K562 (cell line): ENCODE results near the gene PRR7. TPM values are rescaled to one million over a fixed set of nuclear protein-coding genes. Genes with fewer than 3 reads are reported as not detected.

Source experiments
- ADNP ChIP-seq: fragments of 200-800 bp; sonication (Bioruptor generic); IDR thresholded peaks from 2 replicates; pipeline ENCODE4 v1.6.1; 2016; ENCODE audit warnings: missing genetic modification characterization, missing compliant biosample characterization
- CHD1 ChIP-seq: fragments of 200-600 bp; sonication (generic); IDR thresholded peaks from one replicate; pipeline ENCODE4 v1.6.1; 2012; ENCODE audit warnings: mild to moderate bottlenecking, moderate library complexity, low read length, inconsistent platforms
- EGR1 ChIP-seq: fragments of 450-650 bp; conservative IDR thresholded peaks from 2 replicates; pipeline ENCODE4 v1.6.1; 2017; ENCODE audit warnings: mild to moderate bottlenecking
- ERF ChIP-seq: fragments of 450-650 bp; formaldehyde crosslinking; IDR thresholded peaks from 2 replicates; pipeline ENCODE4 v1.4.0; 2020; ENCODE audit warnings: mild to moderate bottlenecking, mixed read lengths
- GABPB1 ChIP-seq: sonication (generic); formaldehyde crosslinking; IDR thresholded peaks from 2 replicates; pipeline ENCODE4 v1.8.0; 2022; ENCODE audit warnings: mild to moderate bottlenecking, missing genetic modification reagents
- HDAC6 ChIP-seq: IDR thresholded peaks from 2 replicates; pipeline ENCODE4 v1.6.1; 2012; ENCODE audit warnings: low read depth, mild to moderate bottlenecking, control low read depth, inconsistent platforms, low read length, moderate library complexity
- KLF1 ChIP-seq: fragments of 450-650 bp; IDR thresholded peaks from 2 replicates; pipeline ENCODE4 v1.6.1; 2016; ENCODE audit warnings: missing genetic modification characterization, missing compliant biosample characterization
- MAFG ChIP-seq: fragments of 450-650 bp; conservative IDR thresholded peaks from 2 replicates; pipeline ENCODE4 v1.6.1; 2016; ENCODE audit warnings: missing genetic modification characterization, missing compliant biosample characterization
- MCM5 ChIP-seq: fragments of 450-650 bp; IDR thresholded peaks from 2 replicates; pipeline ENCODE4 v1.6.1; 2016; ENCODE audit warnings: low read depth
- MTF1 ChIP-seq: fragments of 250-450 bp; sonication (Bioruptor Pico); IDR thresholded peaks from 2 replicates; pipeline ENCODE4 v1.9.0; 2021; ENCODE audit warnings: moderate library complexity, mild to moderate bottlenecking, inconsistent platforms, borderline replicate concordance
- NONO ChIP-seq, 2 experiments: fragments of 200-400 bp in 1 of 2; fragments of 450-650 bp in 1 of 2; formaldehyde crosslinking in 1 of 2; IDR thresholded peaks; 2 replicates each; pipeline ENCODE4 v1.6.1; 2017; ENCODE audit warnings: low read depth in 2 of 2, mild to moderate bottlenecking in 2 of 2, moderate library complexity in 2 of 2, low read length in 1 of 2
- NR2C2 ChIP-seq, 2 experiments: fragments of 200-800 bp in 1 of 2; sonication (Bioruptor generic) in 1 of 2; sonication (generic) in 1 of 2; formaldehyde crosslinking in 1 of 2; IDR thresholded peaks; 2 replicates each; pipeline versions ENCODE4 v1.6.1 to v1.8.0; 2016 to 2022; ENCODE audit warnings: mild to moderate bottlenecking in 1 of 2, missing compliant biosample characterization in 1 of 2, missing genetic modification characterization in 1 of 2, missing genetic modification reagents in 1 of 2
- PCBP1 ChIP-seq: fragments of 200-400 bp; formaldehyde crosslinking; IDR thresholded peaks from 2 replicates; pipeline ENCODE4 v1.6.1; 2018; ENCODE audit warnings: mild to moderate bottlenecking, low read depth, low read length; ENCODE audit not compliant: poor library complexity, severe bottlenecking
- POLR2A ChIP-seq: fragments of 450-650 bp; conservative IDR thresholded peaks from 2 replicates; pipeline ENCODE4 v1.6.1; 2016
- POLR2G ChIP-seq: fragments of 200-400 bp; formaldehyde crosslinking; IDR thresholded peaks from 2 replicates; pipeline ENCODE4 v1.6.1; 2017; ENCODE audit warnings: low read depth, mild to moderate bottlenecking, antibody characterized with exemption, low read length, moderate library complexity
- PRPF4 ChIP-seq: fragments of 200-400 bp; formaldehyde crosslinking; IDR thresholded peaks from one replicate; pipeline ENCODE4 v1.6.1; 2017; ENCODE audit warnings: low read length, low read depth, mild to moderate bottlenecking; ENCODE audit not compliant: insufficient read depth, poor library complexity, severe bottlenecking
- RAD21 ChIP-seq, 2 experiments: fragments of 250-450 bp in 1 of 2; fragments of 450-650 bp in 1 of 2; sonication (Bioruptor Pico) in 1 of 2; formaldehyde crosslinking in 1 of 2; IDR thresholded peaks in 1 of 2; conservative IDR thresholded peaks in 1 of 2; 2 replicates each; pipeline versions ENCODE4 v1.4.0 to v1.8.0; 2020 to 2022; ENCODE audit warnings: mild to moderate bottlenecking in 2 of 2, moderate library complexity in 1 of 2
- RUNX1 ChIP-seq: sonication (generic); IDR thresholded peaks from 2 replicates; pipeline ENCODE4 v1.6.1; 2016; ENCODE audit warnings: antibody characterized with exemption, low read depth
- SMARCE1 ChIP-seq: fragments of 450-650 bp; IDR thresholded peaks from 2 replicates; pipeline ENCODE4 v1.7.1; 2016; ENCODE audit warnings: mild to moderate bottlenecking
- SPI1 ChIP-seq: IDR thresholded peaks from 2 replicates; pipeline ENCODE4 v1.6.1; 2011; ENCODE audit warnings: low read depth, low read length, control low read depth, borderline replicate concordance
- TAF15 ChIP-seq: fragments of 200-400 bp; formaldehyde crosslinking; IDR thresholded peaks from 2 replicates; pipeline ENCODE4 v1.6.1; 2017; ENCODE audit warnings: mild to moderate bottlenecking, low read depth, low read length, moderate library complexity
- TAF9B ChIP-seq: fragments of 450-650 bp; IDR thresholded peaks from 2 replicates; pipeline ENCODE4 v1.6.1; 2018; ENCODE audit warnings: mild to moderate bottlenecking; ENCODE audit not compliant: partially characterized antibody
- TBP ChIP-seq: optimal IDR thresholded peaks from 2 replicates; pipeline ENCODE3; 2011; ENCODE audit warnings: low read depth, low read length, improper control_type of control experiment
- YBX1 ChIP-seq: fragments of 450-650 bp; IDR thresholded peaks from 2 replicates; pipeline ENCODE4 v1.7.1; 2016; ENCODE audit warnings: mild to moderate bottlenecking
- ZBED1 ChIP-seq: IDR thresholded peaks from 2 replicates; pipeline ENCODE4 v1.6.1; 2014
- ZBTB1 ChIP-seq: sonication (generic); formaldehyde crosslinking; IDR thresholded peaks from 2 replicates; pipeline ENCODE4 v1.8.1; 2023; ENCODE audit warnings: missing genetic modification reagents, low read depth, mild to moderate bottlenecking, borderline replicate concordance
- polyA plus RNA-seq, 8 experiments: library from polyadenylated mRNA; depleted of rRNA in 4 of 8; stranded (reverse) in 5 of 8; unstranded in 3 of 8; fragments of >200 nt; fragmentation: Nextera tagmentation in 2 of 8; fragmentation: Illumina TruSeq in 1 of 8; extraction: Ambion mirVana in 2 of 8; extraction: Trizol in 1 of 8; gene quantifications; 2 replicates each; pipeline versions ENCODE4 v1.2.1 to v1.2.3, GENCODE V29; 2011 to 2014; ENCODE audit warnings: inconsistent platforms in 1 of 8, missing spikeins in 1 of 8
- total RNA-seq, 7 experiments: library from RNA; depleted of rRNA in 6 of 7; stranded (reverse); fragments of >200 nt in 6 of 7; fragmentation: Illumina TruSeq in 2 of 7; extraction: Trizol in 2 of 7; gene quantifications; 2 replicates each; pipeline versions ENCODE4 v1.2.1 to v1.2.3, GENCODE V29; 2011 to 2021; ENCODE audit warnings: low replicate concordance in 1 of 7

PRR7 gene
- total and polyA plus RNA-seq, 9 of the 15 experiments (the other 6 are each of a cell fraction or from before 2014, with no cell fraction given): 0.80 to 11.3 (median 10.4) TPM; not detected in 4

DNA sequence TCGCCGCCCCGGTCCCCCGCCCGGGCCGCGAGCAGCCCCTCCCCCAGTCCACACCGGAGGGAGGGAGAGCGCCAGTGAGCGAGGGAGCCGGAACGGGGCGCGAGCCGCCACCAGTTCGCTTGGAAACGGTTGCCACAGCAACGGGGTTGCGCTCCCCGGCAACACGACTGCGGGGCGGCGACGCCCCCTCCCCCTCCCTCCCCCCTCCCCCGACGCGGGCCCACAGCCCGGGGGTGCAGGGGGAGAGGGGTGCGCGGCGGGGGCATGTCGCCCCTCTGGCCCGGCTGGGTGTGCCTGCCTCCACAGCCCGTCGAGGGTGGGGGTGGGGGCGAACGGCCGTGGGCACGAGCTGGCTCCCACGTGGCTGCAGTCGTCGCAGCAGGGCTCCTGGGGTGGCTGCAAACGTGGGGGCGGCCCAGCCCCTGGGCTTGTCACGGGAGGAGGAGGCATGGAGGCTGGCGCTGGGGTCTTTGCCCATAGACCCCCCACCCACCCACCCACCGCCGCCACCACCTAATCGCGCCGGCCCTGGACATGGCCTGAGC is 524 bp downstream of the PRR7 start (continued):
- TF ChIP-seq MCM5 (no peak), POLR2A (no peak), ADNP (tag) (no peak), CHD1 (no peak), MTF1 (CRISPR knock-in tag) (no peak), EGR1 (peak; percentile 27; the same call in 1 of the 2 replicates), TAF9B (no peak), RUNX1 (no peak), TBP (no peak), SMARCE1 (no peak), ERF (no peak), ZBTB1 (CRISPR knock-in tag) (no peak), TAF15 (no peak), KLF1 (tag) (no peak), PRPF4 (peak; percentile 37), NR2C2 (CRISPR knock-in tag; IDR thresholded peaks at IDR 0.05) (0 out of 2 replicates have a peak, but pooled peaks have one; percentile 34), NR2C2 (tag; IDR thresholded peaks at IDR 0.05) (no peak), HDAC6 (no peak), PCBP1 (peak; percentile 95), NONO (IDR thresholded peaks at IDR 0.05; ENCODE audit: low read depth in 2 of 2, low read length in 1 of 2) (no peak), YBX1 (no peak), MAFG (tag) (no peak), RAD21 (CRISPR knock-in tag; conservative IDR thresholded peaks at IDR 0.05 in 1 of 2, IDR thresholded peaks at IDR 0.05 in 1 of 2) (no peak), ZBED1 (no peak), SPI1 (no peak), POLR2G (peak; percentile 47; the same call in 1 of the 2 replicates), GABPB1 (CRISPR knock-in tag) (no peak)
